ENCODE results near the gene CETP. TPM values are rescaled to one million over a fixed set of nuclear protein-coding genes. Genes with fewer than 3 reads are reported as not detected.
A peak's percentile ranks its signal among the peaks of the same experiment; 100 is the strongest.

Gene CETP
- total and polyA plus RNA-seq, 9 of the 15 experiments (the other 6 are each of a cell fraction or from before 2014, with no cell fraction given) = 0.07 to 0.11 TPM; not detected in 7

- Histone ChIP-seq H3K4me3 (no peak overlapping the region), H3K27me3 (ENCODE audit: control insufficient read depth in 2 of 2, insufficient read depth in 2 of 2, low read length in 2 of 2) (no peaks in the 10 kb centered on the region; a peak in 1 of 5 replicates), H3K9me3 (replicated peaks; ENCODE audit: control insufficient read depth, insufficient read depth, low read depth, low read length) (0 out of 2 replicates have a peak, but pooled peaks cover 1% of the 10 kb centered on the region), H4K20me1 (replicated peaks; ENCODE audit: control insufficient read depth, insufficient read depth, low read length) (no peaks in the 10 kb centered on the region), H2AFZ (ENCODE audit: low read depth, low read length) (no peak overlapping the region), H3K4me1 (replicated peaks in 1 of 2; ENCODE audit: control insufficient read depth in 2 of 2, insufficient read depth in 2 of 2, low read length in 2 of 2) (no peaks in the 10 kb centered on the region), H3K79me2 (ENCODE audit: control insufficient read depth, insufficient read depth, low read length) (no peaks in the 10 kb centered on the region), H3K9ac (ENCODE audit: insufficient read depth in 1 of 2, low read depth in 2 of 2, low read length in 2 of 2) (peak overlapping the region in 1 of 2 experiments; percentile 48; a peak in 1 of 4 replicates), H3K36me3 (ENCODE audit: control insufficient read depth, insufficient read depth, low read length) (no peaks in the 10 kb centered on the region), H3K9me1 (ENCODE audit: control insufficient read depth, insufficient read depth, low read length) (no peaks in the 10 kb centered on the region), H3K4me2 (ENCODE audit: insufficient read depth, low read length) (no peak overlapping the region), H3K27ac (ENCODE audit: extremely low read depth, low read depth, low read length) (no peak overlapping the region)
- POLR2A ChIA-PET = interaction anchor here (0.9 to 1.6 kb wide), 5 partner anchors 10 to 19 kb away, joined by 3 to 6 read pairs (median 3); no protein-coding TSS in a partner anchor
- CTCF ChIA-PET (ENCODE audit: low intra/inter-chr PET ratio) = interaction anchor here (0.9 to 1.9 kb wide), 2 partner anchors 28 to 84 kb away, joined by 4 to 16 read pairs; no protein-coding TSS in a partner anchor
- no TSS peak for BruUV-seq (replicated peaks)
- WGBS (ENCODE audit: insufficient coverage, low coverage, missing lambda C conversion rate) = 16% methylated on average over 15 of the region's 15 CpGs
- intact Hi-C loops (cut with micrococcal nuclease) (loop anchor here (1.0 kb wide), 1 partner anchor 84 kb away; no protein-coding TSS in a partner anchor), in situ Hi-C loops (cut with MboI) (loop anchor here (5.0 kb wide), 1 partner anchor 84 kb away; the partner anchor contains the start of gene SLC12A3)
- peak; percentile 92 for ATAC-seq
- FAIRE-seq = peak; percentile 66
- peak; percentile 45 to 71 (median 60) for DNase-seq (ENCODE audit: extremely low read depth in 1 of 4, low spot score in 3 of 4)
- no peak for TF ChIP-seq EWSR1 (IDR thresholded peaks at IDR 0.05; ENCODE audit: borderline replicate concordance, low read depth, partially characterized antibody)
- TF ChIP-seq MIER1 (IDR thresholded peaks at IDR 0.05; ENCODE audit: low read depth) = no peak
- TF ChIP-seq NR1H2 (CRISPR knock-in tag; IDR thresholded peaks at IDR 0.05) = no peak
- TF ChIP-seq GMEB1 (CRISPR knock-in tag; IDR thresholded peaks at IDR 0.05) = no peak
- TF ChIP-seq AFF1 (IDR thresholded peaks at IDR 0.05; ENCODE audit: low read depth in 1 of 2, partially characterized antibody in 2 of 2) = no peak
- TF ChIP-seq MAFG (tag; conservative IDR thresholded peaks at IDR 0.05) = no peak
- TF ChIP-seq HDAC2 (IDR thresholded peaks at IDR 0.05) = no peak
- TF ChIP-seq ZNF143 (CRISPR knock-in tag; IDR thresholded peaks at IDR 0.05) = no peak
- TF ChIP-seq GTF3C2 (IDR thresholded peaks at IDR 0.05; ENCODE audit: borderline replicate concordance, extremely low read depth, insufficient read length) = no peak
- TF ChIP-seq ZNF583 (CRISPR knock-in tag; IDR thresholded peaks at IDR 0.05) = no peak
- no peak for TF ChIP-seq KLF1 (tag; IDR thresholded peaks at IDR 0.05)
Measured at GRCh38 chr16:56950881-56951771, 10.6 kb upstream of the CETP start.

Measured in K562 (cell line).